Cardiac fibroblast (primary cell): ENCODE measurements around the gene TMCO5A.

Experiments
- DNase-seq, 2 donors: peaks; one replicate each; pipeline versions ENCODE4 v3.0.0 to v3.0.0-alpha.2; 2010; ENCODE audit warnings: low read depth in 2 of 2
- H3K4me3 ChIP-seq, 2 donors: replicated peaks in 1 of 2; 1 replicate in 1 of 2; 2 replicates in 1 of 2; pipeline ENCODE4 v1.5.1; 2011; ENCODE audit warnings: low read depth in 2 of 2, low read length in 2 of 2, mild to moderate bottlenecking in 2 of 2, moderate library complexity in 1 of 2
- TF ChIP-seq, protein P1 (sequence below): IDR thresholded peaks from one replicate; pipeline ENCODE4 v1.5.1; 2011; ENCODE audit warnings: low read depth, mild to moderate bottlenecking, low read length, inconsistent platforms

The TMCO5A gene

GRCh38 chr15:37934340-37934739 is at the start of gene TMCO5A:
Gene TMCO5A (plus strand): TSS chr15:37934640. CDS start chr15:37936324, 1,684 bp downstream.
- DNase-seq = no peak
- TF ChIP-seq, protein P1, sequence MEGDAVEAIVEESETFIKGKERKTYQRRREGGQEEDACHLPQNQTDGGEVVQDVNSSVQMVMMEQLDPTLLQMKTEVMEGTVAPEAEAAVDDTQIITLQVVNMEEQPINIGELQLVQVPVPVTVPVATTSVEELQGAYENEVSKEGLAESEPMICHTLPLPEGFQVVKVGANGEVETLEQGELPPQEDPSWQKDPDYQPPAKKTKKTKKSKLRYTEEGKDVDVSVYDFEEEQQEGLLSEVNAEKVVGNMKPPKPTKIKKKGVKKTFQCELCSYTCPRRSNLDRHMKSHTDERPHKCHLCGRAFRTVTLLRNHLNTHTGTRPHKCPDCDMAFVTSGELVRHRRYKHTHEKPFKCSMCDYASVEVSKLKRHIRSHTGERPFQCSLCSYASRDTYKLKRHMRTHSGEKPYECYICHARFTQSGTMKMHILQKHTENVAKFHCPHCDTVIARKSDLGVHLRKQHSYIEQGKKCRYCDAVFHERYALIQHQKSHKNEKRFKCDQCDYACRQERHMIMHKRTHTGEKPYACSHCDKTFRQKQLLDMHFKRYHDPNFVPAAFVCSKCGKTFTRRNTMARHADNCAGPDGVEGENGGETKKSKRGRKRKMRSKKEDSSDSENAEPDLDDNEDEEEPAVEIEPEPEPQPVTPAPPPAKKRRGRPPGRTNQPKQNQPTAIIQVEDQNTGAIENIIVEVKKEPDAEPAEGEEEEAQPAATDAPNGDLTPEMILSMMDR = no peak

DNA sequence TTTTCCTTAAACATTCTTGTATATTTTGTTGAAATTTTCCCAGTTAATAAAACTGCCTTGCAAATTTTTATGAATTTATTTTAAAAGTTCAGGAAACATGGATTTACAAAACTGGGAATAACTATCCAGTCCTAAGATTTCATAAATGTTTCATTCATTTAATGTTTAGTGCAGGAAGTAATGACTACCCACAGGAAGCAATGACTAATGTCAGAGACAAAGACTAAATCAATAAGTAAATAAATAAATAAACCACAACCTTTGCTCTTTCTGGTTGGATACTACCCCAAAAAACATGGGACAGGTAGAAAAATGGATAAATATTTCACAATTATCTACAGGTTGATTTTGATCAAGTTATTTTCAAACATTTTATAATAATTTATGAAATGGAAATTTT is 48.8 kb upstream of the TMCO5A start:
- TF ChIP-seq, protein P1 = no peak
- peak in 1 of 2 donors; percentile 37 for DNase-seq
- H3K4me3 ChIP-seq = no peak overlapping the region

More at GRCh38 chr15:37934340-37934739, at the start of gene TMCO5A:
- H3K4me3 ChIP-seq = no peak within 1 kb of the TSS

- TF ChIP-seq, protein P1 = no peak
- no peak for DNase-seq
- no peak overlapping the region for H3K4me3 ChIP-seq
These were observed 46.1 kb upstream of the TMCO5A start for GRCh38 chr15:37888356-37888755.

- peak; percentile 64 to 72 for DNase-seq
- no peak overlapping the region for H3K4me3 ChIP-seq
These were observed 42.6 kb upstream of the TMCO5A start for GRCh38 chr15:37891766-37892368.

DNA sequence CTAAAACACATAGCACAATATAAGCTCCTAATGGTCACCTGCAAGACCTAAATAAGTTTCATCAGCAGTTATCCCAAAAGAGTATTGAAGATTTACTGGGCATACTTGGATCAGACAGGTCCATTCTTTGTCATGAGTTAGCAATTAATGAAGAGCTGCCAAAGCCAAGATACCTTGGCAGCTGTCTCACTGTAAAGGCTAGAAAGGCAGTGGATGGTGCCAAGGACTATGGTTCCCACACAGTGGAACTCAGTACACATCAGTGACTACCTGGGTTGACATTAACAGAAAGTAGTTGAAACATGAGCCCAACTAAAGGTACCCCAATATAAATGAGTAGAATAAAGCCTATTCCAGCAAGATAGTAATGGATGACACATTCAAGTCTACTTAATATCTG is 41.1 kb upstream of the TMCO5A start:
- TF ChIP-seq, protein P1 = no peak
- no peak overlapping the region for H3K4me3 ChIP-seq
- DNase-seq = no peak

More at GRCh38 chr15:37891766-37892368, 42.6 kb upstream of the TMCO5A start:
- TF ChIP-seq, protein P1 = peak; percentile 88

DNA sequence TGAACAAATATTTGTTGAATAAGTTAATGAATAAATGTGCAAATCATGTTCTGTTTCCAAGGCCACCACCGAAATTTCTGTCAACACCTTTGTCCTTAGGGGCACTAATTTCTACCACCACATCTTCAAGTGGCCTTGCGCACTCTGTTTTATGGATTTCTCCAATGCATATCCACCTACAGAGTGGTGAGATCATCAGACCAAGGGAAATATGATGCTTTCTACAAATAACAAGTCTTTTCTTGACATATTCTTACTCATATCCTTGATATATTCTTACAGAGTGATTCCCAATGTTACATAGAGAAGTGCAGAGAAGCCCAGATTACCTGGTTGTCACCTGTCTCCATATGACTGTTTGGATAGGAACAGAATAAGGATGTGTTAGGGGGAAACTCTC is 36.1 kb upstream of the TMCO5A start:
- no peak for DNase-seq
- no peak overlapping the region for H3K4me3 ChIP-seq
- TF ChIP-seq, protein P1 = no peak
